GM23248 (cell line): ENCODE results near the gene RIOK2.

Experiments used
- EZH2 ChIP-seq: fragments of 200-600 bp; sonication (generic); IDR thresholded peaks from 2 replicates; pipeline ENCODE4 v1.6.1; 2018; ENCODE audit warnings: antibody characterized with exemption, mild to moderate bottlenecking; ENCODE audit not compliant: insufficient read depth, poor library complexity, severe bottlenecking
- EZH2phosphoT487 ChIP-seq: fragments of 200-600 bp; sonication (generic); IDR thresholded peaks from 2 replicates; pipeline ENCODE4 v1.6.1; 2018; ENCODE audit warnings: antibody characterized with exemption, moderate library complexity, mild to moderate bottlenecking, low read depth; ENCODE audit not compliant: insufficient read depth

DNA sequence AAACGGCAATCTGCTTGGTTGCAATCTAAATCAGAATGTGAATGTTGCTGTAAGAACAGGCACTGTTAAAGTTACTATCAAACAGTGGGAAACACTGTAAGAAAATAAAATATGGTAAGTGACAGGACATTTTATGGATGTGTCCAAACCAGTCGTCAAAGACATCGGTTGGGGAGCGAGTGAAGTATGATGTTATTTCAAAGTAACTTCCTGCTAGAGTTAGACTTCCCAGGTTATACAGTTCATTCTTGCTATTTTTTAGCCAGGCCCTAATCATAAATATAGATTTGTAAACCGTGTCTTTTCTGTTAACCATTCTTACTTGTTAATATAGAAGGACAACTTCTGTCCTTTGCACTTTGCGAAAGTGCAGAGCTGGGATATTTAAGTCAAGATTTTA lies 70.8 kb downstream of the RIOK2 start:
- TF ChIP-seq EZH2: no peak
- TF ChIP-seq EZH2phosphoT487: no peak
